ENCODE measurements around the gene UVRAG.

DNA sequence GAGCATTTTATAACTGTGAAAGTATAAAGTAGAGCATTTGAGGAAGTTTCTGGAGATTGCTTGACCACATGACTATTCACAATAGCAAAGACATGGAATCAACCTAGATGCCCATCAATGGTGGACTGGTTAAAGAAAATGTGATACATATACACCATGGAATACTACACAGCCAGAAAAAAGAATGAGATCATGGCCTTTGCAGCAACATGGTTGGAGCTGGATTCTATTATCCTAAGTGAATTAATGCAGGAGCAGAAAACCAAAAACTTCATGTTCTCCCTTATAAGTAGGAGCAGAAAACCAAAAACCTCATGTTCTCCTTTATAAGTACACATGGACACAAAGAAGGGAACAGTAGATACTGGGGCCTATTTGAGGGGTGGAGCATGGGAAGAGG lies 30.3 kb downstream of the UVRAG start:
- TF ChIP-seq CTCF (conservative IDR thresholded peaks at IDR 0.05; ENCODE audit: low read depth, low read length) (no peak), CEBPB (IDR thresholded peaks at IDR 0.05; ENCODE audit: low read depth, low read length) (no peak), POLR2A (IDR thresholded peaks at IDR 0.05; ENCODE audit: low read depth, low read length) (no peak), RCOR1 (IDR thresholded peaks at IDR 0.05; ENCODE audit: insufficient replicate concordance, low read length) (no peak), MXI1 (IDR thresholded peaks at IDR 0.05; ENCODE audit: borderline replicate concordance, low read depth, low read length) (no peak), RFX5 (IDR thresholded peaks at IDR 0.05; ENCODE audit: low read depth, low read length) (no peak)

Data from IMR-90 (cell line).